ENCODE data around the gene UMODL1.

Gene UMODL1

GRCh38 chr21:42079939-42080787, 9.0 kb downstream of the UMODL1 start:
- peak; percentile 72 for DNase-seq

GRCh38 chr21:42080788-42081083, 9.6 kb downstream of the UMODL1 start:
- DNase-seq = peak; percentile 81

- DNase-seq = no peak
These were observed 10.0 kb downstream of the UMODL1 start for GRCh38 chr21:42081138-42081537.

DNA sequence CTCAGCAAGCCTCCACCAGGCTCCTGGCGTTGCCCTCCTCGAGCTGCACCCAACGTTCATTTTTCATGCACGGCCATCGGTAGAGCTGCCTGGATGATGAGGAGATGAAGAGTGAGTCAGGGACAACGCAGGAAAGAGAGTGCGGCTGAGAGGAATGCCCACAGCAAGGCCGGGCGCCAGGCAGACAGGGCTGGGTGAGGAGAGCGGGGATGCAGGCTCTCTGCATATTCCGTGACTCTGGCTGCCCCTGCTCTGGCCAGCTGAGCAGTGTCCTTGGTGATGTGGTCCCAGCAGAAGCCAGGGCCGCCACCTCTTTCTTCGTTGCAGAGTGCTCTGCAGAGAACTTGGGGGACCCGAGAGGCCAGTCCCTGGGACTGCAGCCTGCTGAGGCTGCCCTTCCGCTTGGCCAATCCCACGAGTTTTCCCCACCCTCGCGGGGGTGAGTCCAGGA, 10.8 kb downstream of the UMODL1 start:
- DNase-seq = no peak

- DNase-seq = no peak
These were observed 11.6 kb downstream of the UMODL1 start for GRCh38 chr21:42082501-42083360.

GRCh38 chr21:42083361-42083690, 12.2 kb downstream of the UMODL1 start:
- no peak for DNase-seq

- no peak for DNase-seq
These were observed 13.0 kb downstream of the UMODL1 start for GRCh38 chr21:42084079-42084478.

DNA sequence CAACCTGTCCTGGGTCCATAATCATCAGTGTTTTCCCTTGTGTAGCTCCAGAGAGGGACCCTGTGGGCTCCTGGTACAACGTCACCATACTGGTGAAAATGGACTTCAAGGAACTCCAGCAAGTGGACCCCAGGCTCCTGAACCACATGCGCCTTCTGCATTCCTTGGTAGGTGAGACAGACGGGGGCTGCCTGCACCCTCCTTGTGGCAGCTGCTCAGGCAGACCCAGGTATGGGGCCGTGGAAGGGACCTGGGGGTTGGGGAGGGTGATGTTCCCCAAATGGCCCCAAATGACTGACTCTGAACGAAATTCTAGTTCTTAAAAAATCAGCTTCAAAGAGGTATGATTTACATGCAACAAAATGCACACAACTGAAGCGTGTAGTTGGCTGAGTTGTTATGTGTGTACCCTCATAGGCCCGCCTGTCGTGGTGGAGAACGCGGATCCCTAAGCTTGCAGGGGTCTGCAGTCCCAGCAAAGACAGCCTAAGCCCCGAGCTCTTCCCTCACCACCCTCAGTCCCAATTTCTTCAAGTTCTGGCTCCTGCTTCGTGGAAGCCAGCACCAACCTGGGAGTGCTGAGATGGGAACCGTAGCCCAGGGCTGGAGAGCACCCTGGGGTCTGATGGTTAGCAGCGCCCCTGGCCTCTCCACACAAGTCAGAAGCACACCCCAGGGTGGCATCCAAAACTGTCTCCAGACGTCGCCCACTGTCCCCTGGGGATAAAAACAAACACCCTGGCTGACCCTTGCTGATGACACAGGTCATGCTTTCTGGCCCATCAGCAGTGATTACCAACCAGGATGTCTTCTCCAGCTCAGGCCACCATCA, 14.3 kb downstream of the UMODL1 start:
- DNase-seq = no peak

- no peak for DNase-seq
These were observed 15.9 kb downstream of the UMODL1 start for GRCh38 chr21:42086969-42087368.

DNA sequence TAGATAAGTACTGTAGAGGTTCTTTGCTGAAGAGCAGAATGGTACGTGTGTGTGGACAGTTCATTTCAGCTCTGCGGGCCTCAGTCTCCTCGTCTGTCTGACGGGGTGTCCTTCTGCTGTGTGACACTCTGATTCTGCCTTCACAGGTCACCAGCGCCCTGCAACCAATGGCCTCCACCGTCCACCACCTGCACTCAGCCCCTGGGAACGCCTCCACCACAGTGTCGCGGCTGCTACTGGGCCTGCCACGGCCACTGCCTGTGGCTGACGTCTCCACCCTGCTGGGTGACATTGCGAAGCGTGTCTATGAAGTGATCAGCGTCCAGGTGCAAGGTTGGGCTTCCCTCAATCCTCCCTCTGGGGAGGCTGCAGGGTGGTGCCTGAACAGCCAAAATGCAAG, 17.0 kb downstream of the UMODL1 start:
- no peak for DNase-seq

DNA sequence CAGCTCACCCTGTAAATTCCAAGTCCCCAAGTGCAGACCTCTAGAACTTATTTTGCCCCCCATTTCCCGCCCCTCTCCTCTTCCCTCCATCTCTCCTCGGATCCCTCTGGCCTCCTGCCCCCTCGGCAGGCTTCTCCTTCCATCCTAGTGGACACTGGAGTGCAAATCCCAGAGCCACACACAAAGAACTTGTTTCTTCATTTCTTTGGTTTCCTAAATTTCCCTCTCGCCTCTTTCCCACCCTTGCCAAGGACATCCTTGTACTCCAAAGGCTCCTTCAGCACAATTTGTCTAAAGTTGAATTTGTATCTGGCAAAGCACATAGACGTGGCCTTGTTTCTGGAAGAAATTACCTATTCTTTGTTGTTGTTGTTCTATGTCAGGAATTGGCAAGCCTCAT, 17.5 kb downstream of the UMODL1 start:
- no peak for DNase-seq

DNA sequence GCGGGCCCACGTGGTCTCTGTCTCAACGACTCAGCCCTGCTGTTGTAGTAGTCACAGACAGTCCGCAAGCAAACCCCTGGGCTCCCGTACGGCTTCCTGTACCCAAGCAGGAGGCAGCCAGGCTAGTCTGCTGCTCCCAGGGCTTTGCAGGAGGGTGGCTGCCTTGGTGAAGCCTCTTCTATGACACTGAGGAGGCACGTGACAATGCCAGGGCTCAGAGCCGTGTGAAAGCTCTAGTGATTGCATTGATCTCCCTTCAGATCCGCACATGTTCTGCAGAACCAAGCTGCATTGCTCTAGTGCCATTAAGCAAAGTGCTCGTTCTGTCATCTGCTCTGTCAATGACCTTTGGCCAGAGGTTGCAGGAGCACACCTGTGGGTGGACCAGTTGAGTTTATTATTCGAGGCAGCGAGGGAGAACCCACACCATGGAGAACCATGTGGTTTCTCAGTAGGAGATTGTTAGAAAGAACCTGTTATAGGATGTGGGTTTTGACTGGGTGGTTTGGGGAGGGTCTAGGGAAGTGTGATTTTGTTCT, 18.0 kb downstream of the UMODL1 start:
- no peak for DNase-seq

GRCh38 chr21:42089665-42090310, 18.7 kb downstream of the UMODL1 start:
- no peak for DNase-seq

DNA sequence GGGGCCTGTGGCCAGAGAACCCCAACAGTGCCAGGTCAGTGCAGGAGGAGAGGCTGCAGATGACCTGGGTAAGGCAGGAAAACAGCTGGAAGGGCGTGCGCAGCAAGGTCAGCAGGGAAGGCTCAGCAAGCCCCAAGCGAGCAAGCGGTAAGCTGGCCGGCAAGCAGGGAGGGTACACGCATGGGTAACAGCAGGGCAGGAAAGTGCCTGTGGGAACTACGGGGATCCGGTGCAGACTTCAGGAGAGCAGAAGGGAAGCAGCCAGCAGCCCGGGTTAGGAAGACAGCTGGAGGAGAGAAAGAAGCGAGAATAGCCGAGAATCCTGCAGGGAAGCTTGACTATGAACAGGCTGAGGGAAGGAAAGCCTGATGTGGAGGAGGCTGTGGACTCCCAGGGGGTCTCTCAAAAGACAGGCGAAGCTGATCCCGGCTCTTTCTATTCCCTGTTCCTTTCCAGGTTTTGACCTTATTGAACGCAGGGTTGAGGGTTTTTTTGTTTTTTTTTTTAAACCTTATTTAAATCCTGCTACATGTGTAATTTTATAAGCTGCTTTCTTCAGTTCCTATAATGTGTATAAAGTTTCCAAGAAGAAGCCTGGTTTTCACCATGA, 20.9 kb downstream of the UMODL1 start:
- no peak for DNase-seq

DNA sequence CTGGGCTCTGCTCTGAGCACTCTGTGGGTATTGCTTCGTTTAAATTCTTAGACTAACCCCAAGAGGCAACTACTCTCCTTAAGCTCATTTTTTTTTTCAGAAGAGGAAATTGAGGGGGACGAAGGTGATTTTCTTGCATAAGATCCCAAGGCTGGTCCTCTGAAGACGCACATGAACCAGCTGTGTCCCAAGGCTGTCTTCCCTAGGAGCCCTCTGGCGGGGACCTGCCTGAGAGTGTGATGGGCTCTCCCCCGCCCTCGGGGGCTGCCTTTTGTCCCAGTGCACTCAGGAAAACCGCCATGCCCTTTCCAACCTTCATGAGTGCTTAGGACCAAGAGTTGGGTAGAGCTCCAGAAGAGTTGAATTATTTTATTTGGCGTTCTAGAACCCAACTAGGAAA, 21.7 kb downstream of the UMODL1 start:
- no peak for DNase-seq

DNA sequence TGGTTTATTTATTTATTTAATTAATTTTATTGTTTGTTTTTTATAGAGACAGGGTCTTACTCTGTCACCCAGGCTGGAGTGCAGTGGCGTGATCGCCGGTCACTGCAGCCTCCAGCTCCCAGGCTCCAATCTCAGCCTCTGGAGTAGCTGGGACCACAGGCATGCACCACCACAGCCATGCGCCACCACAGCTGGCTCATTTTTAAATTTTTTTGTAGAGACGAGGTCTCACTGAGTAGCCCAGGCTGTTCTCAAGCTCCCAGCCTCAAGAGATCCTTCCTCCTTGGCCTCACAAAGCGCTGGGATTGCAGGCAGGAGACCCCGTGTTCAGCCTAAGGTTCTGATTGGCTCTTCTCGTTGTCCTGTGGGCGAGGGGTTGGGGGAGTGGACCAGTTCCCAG, 22.1 kb downstream of the UMODL1 start:
- DNase-seq = no peak

- DNase-seq = peak; percentile 92
These were observed 22.9 kb downstream of the UMODL1 start for GRCh38 chr21:42093991-42094421.

GRCh38 chr21:42094811-42095210, 23.7 kb downstream of the UMODL1 start:
- no peak for DNase-seq

GRCh38 chr21:42095581-42095980, 24.5 kb downstream of the UMODL1 start:
- no peak for DNase-seq

DNA sequence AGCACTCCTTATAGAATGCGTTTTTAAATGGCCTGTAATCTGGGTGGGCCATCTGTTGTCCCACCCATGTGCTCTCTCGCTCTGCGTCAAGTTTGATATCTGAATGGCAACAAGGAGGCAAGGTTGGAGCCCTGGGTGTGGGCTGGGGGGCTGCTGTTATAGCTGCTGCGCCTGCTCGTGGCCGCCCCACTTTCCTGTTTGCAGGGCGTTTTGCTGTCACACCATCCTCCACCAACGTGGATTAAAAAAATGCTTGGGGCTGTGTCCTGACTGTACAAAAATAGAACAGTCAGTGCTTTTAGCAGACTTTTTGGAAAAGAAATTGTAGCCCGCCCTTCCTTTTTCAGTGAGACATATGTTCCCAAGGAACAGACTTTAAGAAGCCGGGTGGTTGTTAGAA, 25.4 kb downstream of the UMODL1 start:
- peak; percentile 52 for DNase-seq

GRCh38 chr21:42097274-42097673, 26.2 kb downstream of the UMODL1 start:
- DNase-seq = peak; percentile 43
